ENCODE measurements around the gene SNAP47. TPM values are rescaled to one million over a fixed set of nuclear protein-coding genes. Genes with fewer than 3 reads are reported as not detected.

SNAP47 gene
- polyA plus RNA-seq, 1 experiment = 32.8 TPM

- no peak overlapping the region for H3K4me3 ChIP-seq (ENCODE audit: low read depth, low read length)
- DNase-seq (ENCODE audit: low read depth) = no peak
- H3K27me3 ChIP-seq (ENCODE audit: control insufficient read depth, insufficient read depth, low read length) = no peaks in the 10 kb centered on the region
- no peak for TF ChIP-seq CTCF (IDR thresholded peaks at IDR 0.05; ENCODE audit: insufficient read depth, low read depth, low read length)
- ChIA-PET POLR2A (no interaction called here), CTCF (interaction anchor here (1.1 kb wide), 1 partner anchor 380 kb away, joined by 3 read pairs; no protein-coding TSS in a partner anchor)
- peaks cover 13% of the 10 kb centered on the region for H3K36me3 ChIP-seq (ENCODE audit: control insufficient read depth, insufficient read depth, low read length)
Observed at GRCh38 chr1:227746676-227747075, 11.4 kb downstream of the SNAP47 start.

GRCh38 chr1:227747382-227747781, 12.1 kb downstream of the SNAP47 start:
- POLR2A ChIA-PET = no interaction called here
- CTCF ChIA-PET = no interaction called here
- DNase-seq (ENCODE audit: low read depth) = no peak
- Histone ChIP-seq H3K27me3 (ENCODE audit: control insufficient read depth, insufficient read depth, low read length) (no peaks in the 10 kb centered on the region), H3K4me3 (ENCODE audit: low read depth, low read length) (no peak overlapping the region), H3K36me3 (ENCODE audit: control insufficient read depth, insufficient read depth, low read length) (peaks cover 13% of the 10 kb centered on the region)
- no peak for TF ChIP-seq CTCF (IDR thresholded peaks at IDR 0.05; ENCODE audit: insufficient read depth, low read depth, low read length)

- no peak for DNase-seq (ENCODE audit: low read depth)
- H3K36me3 ChIP-seq (ENCODE audit: control insufficient read depth, insufficient read depth, low read length) = peaks cover 13% of the 10 kb centered on the region
- H3K27me3 ChIP-seq (ENCODE audit: control insufficient read depth, insufficient read depth, low read length) = no peaks in the 10 kb centered on the region
- ChIA-PET POLR2A (no interaction called here), CTCF (no interaction called here)
- no peak for TF ChIP-seq CTCF (IDR thresholded peaks at IDR 0.05; ENCODE audit: insufficient read depth, low read depth, low read length)
- no peak overlapping the region for H3K4me3 ChIP-seq (ENCODE audit: low read depth, low read length)
Observed at GRCh38 chr1:227747948-227748495, 12.8 kb downstream of the SNAP47 start.

- no peak for DNase-seq (ENCODE audit: low read depth)
- POLR2A ChIA-PET = no interaction called here
Observed at GRCh38 chr1:227748496-227749182, 13.4 kb downstream of the SNAP47 start.

More at GRCh38 chr1:227748496-227749182, 13.4 kb downstream of the SNAP47 start:
- CTCF ChIA-PET = interaction anchor here (0.6 kb wide), 1 partner anchor 18 kb away, joined by 4 read pairs; no protein-coding TSS in a partner anchor
- Histone ChIP-seq H3K27me3 (ENCODE audit: control insufficient read depth, insufficient read depth, low read length) (no peaks in the 10 kb centered on the region), H3K4me3 (ENCODE audit: low read depth, low read length) (no peak overlapping the region), H3K36me3 (ENCODE audit: control insufficient read depth, insufficient read depth, low read length) (peaks cover 12% of the 10 kb centered on the region)
- no peak for TF ChIP-seq CTCF (IDR thresholded peaks at IDR 0.05; ENCODE audit: insufficient read depth, low read depth, low read length)

Measured in BJ (cell line).